ENCODE results near the gene NOS3. TPM values are rescaled to one million over a fixed set of nuclear protein-coding genes. Genes with fewer than 3 reads are reported as not detected.

NOS3 gene
- total RNA-seq, 1 donor from 2014 or later = 1.7 TPM

DNA sequence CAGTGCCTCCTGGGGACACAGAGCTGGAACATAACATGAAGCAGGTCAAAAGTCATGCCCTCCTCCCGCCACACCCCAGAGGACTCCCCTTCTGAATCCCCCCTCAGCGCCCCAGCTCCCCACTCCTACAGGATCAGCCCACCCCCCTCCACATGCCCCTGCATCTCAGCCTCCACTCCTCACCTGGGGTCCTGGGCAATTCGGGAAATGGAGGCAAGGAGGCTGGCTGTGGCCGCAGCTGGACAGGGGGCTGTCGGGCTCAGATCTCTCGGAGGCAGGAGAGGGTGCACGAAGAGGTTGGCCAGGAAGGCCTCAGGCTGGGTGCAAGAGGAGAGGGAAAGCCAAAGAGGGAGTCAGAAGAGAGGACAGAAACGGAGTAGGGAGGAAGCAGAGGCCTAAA lies 25.7 kb downstream of the NOS3 start:
- no peak for DNase-seq (ENCODE audit: extremely low spot score, unreplicated experiment)
- Mint-ChIP-seq H3K36me3 (no peaks in the 10 kb centered on the region), H3K9me3 (no peaks in the 10 kb centered on the region), H3K27ac (no peak overlapping the region), H3K4me1 (ENCODE audit: unreplicated experiment) (peaks cover 30% of the 10 kb centered on the region), H3K27me3 (peaks cover 73% of the 10 kb centered on the region), H3K4me3 (peak overlapping the region; percentile 20)
- no peak for TF ChIP-seq CTCF (conservative IDR thresholded peaks at IDR 0.05)

GRCh38 chr7:151016942-151017341 lies 26.1 kb downstream of the NOS3 start:
- H3K4me1 Mint-ChIP-seq (ENCODE audit: unreplicated experiment) = peaks cover 28% of the 10 kb centered on the region

DNA sequence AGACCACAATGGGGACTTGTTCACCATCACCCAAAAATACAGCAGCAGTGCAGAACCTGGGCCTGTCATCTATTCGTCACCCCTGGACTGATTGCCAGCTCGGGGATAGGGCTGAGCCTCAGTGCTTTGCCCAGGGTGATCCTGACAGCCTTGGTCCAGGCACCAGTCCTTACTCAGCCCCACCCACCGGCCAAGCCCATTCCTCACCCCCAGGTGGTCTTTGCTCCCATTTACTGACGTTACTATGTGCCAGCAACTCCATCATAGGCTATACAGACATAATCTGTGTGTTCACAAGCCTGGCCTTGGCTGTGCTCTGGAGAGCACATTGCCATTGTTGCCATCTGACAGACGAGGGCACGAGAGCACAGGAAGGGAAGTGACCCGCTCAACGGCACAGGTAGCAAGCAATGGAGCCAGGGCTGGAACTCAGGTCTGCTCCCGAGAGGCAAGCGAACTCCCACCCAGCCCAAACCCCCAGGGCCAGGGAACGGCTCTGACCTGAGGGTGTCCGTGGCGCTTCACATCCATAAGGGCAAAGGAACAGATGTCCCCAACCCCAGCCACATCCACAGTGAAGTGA lies 26.6 kb downstream of the NOS3 start:
- DNase-seq (ENCODE audit: extremely low spot score, unreplicated experiment) = no peak
- peak overlapping the region; percentile 83 for H3K4me3 Mint-ChIP-seq
- H3K4me1 Mint-ChIP-seq (ENCODE audit: unreplicated experiment) = peaks cover 22% of the 10 kb centered on the region

More at GRCh38 chr7:151016942-151017341, 26.1 kb downstream of the NOS3 start:
- Mint-ChIP-seq H3K36me3 (no peaks in the 10 kb centered on the region), H3K27me3 (peaks cover 72% of the 10 kb centered on the region), H3K9me3 (no peaks in the 10 kb centered on the region), H3K27ac (no peak overlapping the region), H3K4me3 (peak overlapping the region; percentile 83)
- no peak for TF ChIP-seq CTCF (conservative IDR thresholded peaks at IDR 0.05)
- DNase-seq (ENCODE audit: extremely low spot score, unreplicated experiment) = no peak

GRCh38 chr7:151017953-151018420 lies 27.2 kb downstream of the NOS3 start:
- Mint-ChIP-seq H3K4me3 (peak overlapping the region; percentile 83), H3K9me3 (no peaks in the 10 kb centered on the region), H3K4me1 (ENCODE audit: unreplicated experiment) (peaks cover 17% of the 10 kb centered on the region), H3K36me3 (no peaks in the 10 kb centered on the region), H3K27me3 (peaks cover 66% of the 10 kb centered on the region), H3K27ac (peak overlapping the region; percentile 63)
- peak; percentile 99 for TF ChIP-seq CTCF (conservative IDR thresholded peaks at IDR 0.05)
- peak; percentile 92 for DNase-seq (ENCODE audit: extremely low spot score, unreplicated experiment)

More for the DNA sequence above, 26.6 kb downstream of the NOS3 start:
- no peaks in the 10 kb centered on the region for H3K9me3 Mint-ChIP-seq
- no peaks in the 10 kb centered on the region for H3K36me3 Mint-ChIP-seq
- peak overlapping the region; percentile 63 for H3K27ac Mint-ChIP-seq
- TF ChIP-seq CTCF (conservative IDR thresholded peaks at IDR 0.05) = no peak
- H3K27me3 Mint-ChIP-seq = peaks cover 68% of the 10 kb centered on the region

- Mint-ChIP-seq H3K4me1 (ENCODE audit: unreplicated experiment) (peaks cover 17% of the 10 kb centered on the region), H3K36me3 (no peaks in the 10 kb centered on the region), H3K27ac (peak overlapping the region; percentile 63), H3K9me3 (no peaks in the 10 kb centered on the region), H3K4me3 (peak overlapping the region; percentile 83), H3K27me3 (peaks cover 68% of the 10 kb centered on the region)
- DNase-seq (ENCODE audit: extremely low spot score, unreplicated experiment) = no peak
- peak; percentile 16 for TF ChIP-seq CTCF (conservative IDR thresholded peaks at IDR 0.05)
Measured at GRCh38 chr7:151018421-151019129, 27.8 kb downstream of the NOS3 start.

All from type B pancreatic cell (in vitro differentiated cells).